ENCODE data around the gene VPS4A.

VPS4A gene

DNA sequence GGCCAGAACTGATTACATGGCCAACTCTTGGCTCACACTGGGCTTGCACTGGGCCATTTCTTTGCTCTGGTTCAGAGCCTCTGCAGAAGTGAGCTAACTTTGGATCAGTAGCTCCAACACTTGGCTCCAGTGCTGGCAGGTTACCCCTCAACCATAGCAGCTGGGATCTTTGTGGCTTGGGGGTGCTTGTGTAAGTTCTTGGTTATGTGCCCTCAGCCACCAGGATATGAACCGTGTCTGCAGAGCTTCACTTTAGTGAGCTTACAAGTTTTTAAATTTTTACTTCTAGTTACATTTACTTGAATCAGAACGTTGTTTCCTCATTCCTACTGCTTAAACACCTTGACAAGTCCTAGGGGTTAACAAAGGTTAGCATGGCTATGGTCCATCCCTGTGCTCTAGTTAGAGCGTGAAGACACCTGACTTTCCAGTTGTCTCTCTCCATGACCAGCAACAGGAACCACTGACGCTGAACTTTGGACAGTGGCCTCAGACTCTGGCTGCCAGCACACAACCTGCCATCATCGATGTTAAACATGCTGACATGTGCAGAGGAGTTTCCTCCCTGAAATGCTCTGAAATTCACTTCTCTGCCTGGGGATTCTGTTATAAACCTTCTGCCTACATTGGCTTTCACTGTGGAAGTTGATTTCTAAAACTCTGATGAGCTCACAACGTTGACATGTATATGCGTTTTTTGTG lies 15.2 kb downstream of the VPS4A start:
- TF ChIP-seq ZBTB7A (IDR thresholded peaks at IDR 0.05; ENCODE audit: low read depth) (no peak), NFIC (IDR thresholded peaks at IDR 0.05) (no peak)

DNA sequence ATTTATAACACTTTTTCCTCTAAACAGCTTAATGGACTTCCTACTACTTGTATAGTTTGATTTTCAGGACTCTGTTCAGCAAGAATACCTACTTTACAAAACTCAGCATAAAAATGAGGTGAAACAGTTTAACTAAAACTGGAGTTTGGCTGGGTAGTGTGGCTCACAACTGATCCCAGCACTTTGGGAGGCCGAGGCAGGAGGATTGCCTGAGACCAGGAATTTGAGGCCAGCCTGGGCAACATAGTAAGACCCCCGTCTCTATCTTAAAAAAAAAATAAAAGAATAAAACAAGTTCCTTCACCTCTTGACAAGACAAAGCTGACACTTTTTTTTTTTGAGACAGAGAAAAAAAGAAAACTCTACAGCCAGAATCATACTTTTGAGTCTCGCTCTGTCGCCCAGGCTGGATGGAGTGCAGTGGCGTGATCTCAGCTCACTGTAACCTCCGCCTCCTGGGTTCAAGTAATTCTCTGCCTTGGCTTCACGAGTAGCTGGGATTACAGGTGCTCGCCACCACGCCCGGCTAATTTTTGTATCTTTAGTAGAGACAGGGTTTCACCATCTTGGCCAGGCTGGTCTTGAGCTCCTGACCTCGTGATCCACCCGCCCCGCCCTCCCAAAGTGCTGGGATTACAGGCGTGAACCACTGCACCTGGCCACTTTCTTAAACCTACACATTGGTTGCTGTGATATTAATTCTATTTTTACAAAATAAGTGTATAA lies 16.6 kb downstream of the VPS4A start:
- TF ChIP-seq EP300 (IDR thresholded peaks at IDR 0.05; ENCODE audit: borderline replicate concordance) (no peak), NFIC (IDR thresholded peaks at IDR 0.05) (no peak), TAF1 (IDR thresholded peaks at IDR 0.05; ENCODE audit: low read depth) (no peak), FOXM1 (IDR thresholded peaks at IDR 0.05; ENCODE audit: borderline replicate concordance, low read depth) (no peak), CREB1 (IDR thresholded peaks at IDR 0.05; ENCODE audit: low read depth) (no peak), TEAD4 (IDR thresholded peaks at IDR 0.05) (no peak), TCF12 (IDR thresholded peaks at IDR 0.05; ENCODE audit: low read depth) (no peak), CEBPB (IDR thresholded peaks at IDR 0.05) (no peak)
- TF ChIP-seq, protein P1, sequence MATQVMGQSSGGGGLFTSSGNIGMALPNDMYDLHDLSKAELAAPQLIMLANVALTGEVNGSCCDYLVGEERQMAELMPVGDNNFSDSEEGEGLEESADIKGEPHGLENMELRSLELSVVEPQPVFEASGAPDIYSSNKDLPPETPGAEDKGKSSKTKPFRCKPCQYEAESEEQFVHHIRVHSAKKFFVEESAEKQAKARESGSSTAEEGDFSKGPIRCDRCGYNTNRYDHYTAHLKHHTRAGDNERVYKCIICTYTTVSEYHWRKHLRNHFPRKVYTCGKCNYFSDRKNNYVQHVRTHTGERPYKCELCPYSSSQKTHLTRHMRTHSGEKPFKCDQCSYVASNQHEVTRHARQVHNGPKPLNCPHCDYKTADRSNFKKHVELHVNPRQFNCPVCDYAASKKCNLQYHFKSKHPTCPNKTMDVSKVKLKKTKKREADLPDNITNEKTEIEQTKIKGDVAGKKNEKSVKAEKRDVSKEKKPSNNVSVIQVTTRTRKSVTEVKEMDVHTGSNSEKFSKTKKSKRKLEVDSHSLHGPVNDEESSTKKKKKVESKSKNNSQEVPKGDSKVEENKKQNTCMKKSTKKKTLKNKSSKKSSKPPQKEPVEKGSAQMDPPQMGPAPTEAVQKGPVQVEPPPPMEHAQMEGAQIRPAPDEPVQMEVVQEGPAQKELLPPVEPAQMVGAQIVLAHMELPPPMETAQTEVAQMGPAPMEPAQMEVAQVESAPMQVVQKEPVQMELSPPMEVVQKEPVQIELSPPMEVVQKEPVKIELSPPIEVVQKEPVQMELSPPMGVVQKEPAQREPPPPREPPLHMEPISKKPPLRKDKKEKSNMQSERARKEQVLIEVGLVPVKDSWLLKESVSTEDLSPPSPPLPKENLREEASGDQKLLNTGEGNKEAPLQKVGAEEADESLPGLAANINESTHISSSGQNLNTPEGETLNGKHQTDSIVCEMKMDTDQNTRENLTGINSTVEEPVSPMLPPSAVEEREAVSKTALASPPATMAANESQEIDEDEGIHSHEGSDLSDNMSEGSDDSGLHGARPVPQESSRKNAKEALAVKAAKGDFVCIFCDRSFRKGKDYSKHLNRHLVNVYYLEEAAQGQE (IDR thresholded peaks at IDR 0.05; ENCODE audit: low read depth), result no peak
- TF ChIP-seq, protein P2, sequence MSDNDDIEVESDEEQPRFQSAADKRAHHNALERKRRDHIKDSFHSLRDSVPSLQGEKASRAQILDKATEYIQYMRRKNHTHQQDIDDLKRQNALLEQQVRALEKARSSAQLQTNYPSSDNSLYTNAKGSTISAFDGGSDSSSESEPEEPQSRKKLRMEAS (IDR thresholded peaks at IDR 0.05), result no peak

DNA sequence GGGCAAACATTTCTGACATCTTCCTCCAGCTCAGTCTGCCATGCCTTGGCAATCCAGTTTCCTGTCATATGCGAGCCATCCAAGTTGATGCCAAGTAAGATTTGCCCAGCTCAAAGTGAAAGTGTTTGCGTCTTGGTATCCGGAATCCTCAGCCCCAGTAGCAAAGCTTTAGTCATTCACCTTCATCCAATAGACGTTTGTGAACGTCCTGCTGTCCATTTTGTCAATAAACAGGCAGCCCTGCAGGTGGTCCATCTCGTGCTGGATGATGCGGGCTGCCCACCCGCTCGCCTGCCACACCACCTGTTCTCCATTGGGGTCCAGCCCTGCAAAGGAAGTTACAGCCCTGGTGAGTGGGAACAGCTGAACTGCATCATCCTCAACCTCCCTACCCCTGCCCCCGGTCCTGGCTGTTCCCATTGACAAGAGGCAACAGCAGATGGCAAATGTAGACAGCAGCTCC lies 17.7 kb downstream of the VPS4A start:
- TF ChIP-seq, protein P1 (IDR thresholded peaks at IDR 0.05; ENCODE audit: low read depth), result no peak
- TF ChIP-seq EGR1 (IDR thresholded peaks at IDR 0.05), result no peak
- TF ChIP-seq, protein P2 (IDR thresholded peaks at IDR 0.05), result no peak
- TF ChIP-seq TCF12 (IDR thresholded peaks at IDR 0.05; ENCODE audit: low read depth), result no peak
- no peak for TF ChIP-seq FOXM1 (IDR thresholded peaks at IDR 0.05; ENCODE audit: borderline replicate concordance, low read depth)
- no peak for TF ChIP-seq EP300 (IDR thresholded peaks at IDR 0.05; ENCODE audit: borderline replicate concordance)
- TF ChIP-seq YY1 (IDR thresholded peaks at IDR 0.05; ENCODE audit: low read depth), result no peak
- TF ChIP-seq, protein P3, sequence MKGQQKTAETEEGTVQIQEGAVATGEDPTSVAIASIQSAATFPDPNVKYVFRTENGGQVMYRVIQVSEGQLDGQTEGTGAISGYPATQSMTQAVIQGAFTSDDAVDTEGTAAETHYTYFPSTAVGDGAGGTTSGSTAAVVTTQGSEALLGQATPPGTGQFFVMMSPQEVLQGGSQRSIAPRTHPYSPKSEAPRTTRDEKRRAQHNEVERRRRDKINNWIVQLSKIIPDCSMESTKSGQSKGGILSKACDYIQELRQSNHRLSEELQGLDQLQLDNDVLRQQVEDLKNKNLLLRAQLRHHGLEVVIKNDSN (IDR thresholded peaks at IDR 0.05), result no peak

DNA sequence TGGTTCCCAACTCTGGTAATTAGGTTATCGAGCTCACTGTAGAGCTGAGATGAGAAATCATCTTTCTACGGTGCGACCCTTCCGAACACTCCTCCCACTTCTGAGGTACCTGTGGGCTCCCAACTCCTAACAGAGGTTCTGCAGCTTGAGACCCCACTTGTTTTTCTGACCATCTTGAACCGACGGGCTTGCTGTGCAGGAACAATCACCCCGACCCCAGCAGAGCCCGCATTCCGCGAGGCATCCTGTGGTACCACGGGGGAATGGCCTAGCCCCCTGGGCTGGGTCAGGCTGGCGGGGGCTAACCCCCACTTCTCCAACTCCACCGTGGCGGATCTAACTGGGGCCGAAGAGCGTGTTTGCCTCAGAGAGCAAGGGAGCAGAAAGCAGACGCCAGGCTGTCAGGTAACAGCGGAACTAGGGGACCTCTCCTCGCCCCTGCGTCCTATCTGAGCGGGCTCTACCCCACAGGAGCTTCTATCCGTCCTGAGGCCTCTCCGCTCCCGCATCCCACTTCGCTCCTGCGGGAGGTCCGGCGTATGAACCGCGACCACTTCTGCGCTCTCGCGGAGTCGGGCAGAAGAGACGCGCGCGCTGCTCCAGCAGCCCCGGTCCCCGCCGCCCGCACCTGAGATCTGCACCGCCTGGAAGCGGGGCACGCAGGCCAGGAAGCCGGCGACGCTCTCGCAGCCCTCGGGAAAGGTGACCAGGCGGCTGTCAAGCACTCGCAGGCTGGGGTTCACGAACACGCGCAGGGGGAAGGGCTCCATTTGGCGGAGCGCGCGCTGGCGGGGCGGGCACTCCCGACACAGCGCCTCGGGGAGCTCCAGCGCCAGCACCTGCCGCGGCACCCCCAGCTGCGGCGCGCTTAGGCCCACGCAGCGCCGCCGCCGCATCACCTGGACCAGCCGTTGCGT lies 18.5 kb downstream of the VPS4A start:
- TF ChIP-seq, protein P2 (IDR thresholded peaks at IDR 0.05), result no peak; the same call in 1 of the 2 replicates
- 0 out of 2 replicates have a peak, but pooled peaks have one; percentile 24 for TF ChIP-seq EGR1 (IDR thresholded peaks at IDR 0.05)
- TF ChIP-seq, protein P3 (IDR thresholded peaks at IDR 0.05), result no peak
- no peak for TF ChIP-seq CEBPB (IDR thresholded peaks at IDR 0.05)
- no peak for TF ChIP-seq RAD21 (IDR thresholded peaks at IDR 0.05; ENCODE audit: low read depth)

DNA sequence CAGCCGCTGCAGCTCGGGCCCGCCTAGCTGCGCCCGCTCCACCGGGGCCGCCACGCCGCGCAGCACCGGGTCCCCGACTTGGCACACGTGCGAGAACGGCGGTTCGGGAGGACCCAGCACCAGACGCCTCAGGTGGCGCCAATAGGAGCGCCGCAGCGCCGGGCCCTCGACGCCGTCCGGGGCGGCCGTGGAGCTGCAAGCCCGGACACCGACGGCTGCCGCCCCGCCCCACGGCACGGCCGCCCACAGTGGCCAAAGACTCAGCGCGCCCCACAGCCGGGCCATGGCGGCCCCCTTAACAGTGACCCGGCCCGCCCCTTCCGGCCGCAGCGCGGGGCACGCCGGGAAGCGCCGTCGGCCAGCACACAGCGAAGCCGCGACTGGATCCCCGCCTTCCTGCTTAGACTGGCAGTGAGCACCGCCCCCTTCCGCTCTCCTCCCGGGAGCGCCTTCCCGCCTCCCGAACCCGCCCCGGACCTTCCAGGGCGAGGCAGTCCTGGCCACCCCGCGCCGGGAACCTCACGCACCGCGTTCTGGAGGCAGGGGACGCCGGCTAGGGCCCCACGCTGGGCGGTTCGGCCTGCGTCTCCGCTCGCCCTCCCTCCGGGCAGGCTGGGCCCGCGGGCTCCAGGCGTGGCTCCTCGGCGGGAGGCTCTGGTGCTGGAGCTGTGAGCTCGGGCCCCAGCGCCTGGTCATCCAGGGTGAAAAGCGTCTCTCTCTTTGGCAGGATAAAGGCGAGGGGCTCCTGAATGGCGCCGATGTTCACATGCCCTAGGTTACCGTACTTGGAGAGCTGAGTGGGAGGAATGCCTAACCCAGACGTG lies 19.3 kb downstream of the VPS4A start, which contains the start of gene PDF:
Gene PDF, minus strand, starts transcription at position 303 of the 824 bp plus-strand sequence. Its CDS starts 18 bp downstream, at position 285.
- TF ChIP-seq, protein P1 (IDR thresholded peaks at IDR 0.05; ENCODE audit: low read depth), result no peak
- peak; percentile 70 for TF ChIP-seq TAF1 (IDR thresholded peaks at IDR 0.05; ENCODE audit: low read depth)
- peak; percentile 45; the same call in 1 of the 2 replicates for TF ChIP-seq TCF12 (IDR thresholded peaks at IDR 0.05; ENCODE audit: low read depth)
- TF ChIP-seq CREB1 (IDR thresholded peaks at IDR 0.05; ENCODE audit: low read depth), result no peak
- TF ChIP-seq, protein P2 (IDR thresholded peaks at IDR 0.05), result peak; percentile 63
- TF ChIP-seq YY1 (IDR thresholded peaks at IDR 0.05; ENCODE audit: low read depth), result peak; percentile 90
- peak; percentile 2; the same call in 1 of the 2 replicates for TF ChIP-seq EGR1 (IDR thresholded peaks at IDR 0.05)
- TF ChIP-seq RAD21 (IDR thresholded peaks at IDR 0.05; ENCODE audit: low read depth), result no peak
